Fibroblast of mammary gland (primary cell): ENCODE data around the gene STRADB.
"Not testable (repeated sequence)": the region's sequence is repeated elsewhere in the genome, so short reads cannot be mapped to it uniquely, and the experiment has no call there.

ENCODE experiments used
- DNase-seq: peaks from one replicate; pipeline ENCODE4 v3.0.0-alpha.2; 2010; ENCODE audit warnings: low read depth
- H3K4me3 ChIP-seq: 2 replicates; pipeline ENCODE4 v1.5.1; 2011; ENCODE audit warnings: low read depth, mild to moderate bottlenecking, low read length, moderate library complexity; ENCODE audit not compliant: control insufficient read depth
- CTCF ChIP-seq: conservative IDR thresholded peaks from 2 replicates; pipeline ENCODE4 v1.5.1; 2011; ENCODE audit warnings: low read depth, low read length, inconsistent platforms; ENCODE audit not compliant: control insufficient read depth, insufficient read depth

STRADB gene

DNA sequence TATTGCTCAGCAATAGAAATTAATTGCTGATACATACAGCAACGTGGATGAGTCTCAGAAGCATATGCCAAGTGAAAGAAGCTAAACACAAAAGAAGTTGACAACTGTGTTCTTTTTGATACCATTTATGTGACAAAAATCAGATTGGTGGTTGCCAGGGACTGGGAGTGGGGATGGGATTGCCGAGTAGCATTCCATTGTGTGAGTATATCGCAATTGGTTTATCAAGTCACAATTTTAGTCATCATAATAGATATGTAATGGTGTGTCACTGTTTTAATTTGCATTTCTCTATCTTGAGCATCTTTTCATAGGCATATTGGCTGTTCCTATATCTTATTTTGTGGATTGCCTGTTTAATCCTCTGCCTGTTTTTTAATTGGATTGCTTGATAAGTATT, 20.9 kb downstream of the STRADB start:
- TF ChIP-seq CTCF, result no peak
- DNase-seq, result peak; percentile 52
- H3K4me3 ChIP-seq, result no peak overlapping the region

GRCh38 chr2:201482543-201482942, 31.0 kb downstream of the STRADB start:
- no peak for TF ChIP-seq CTCF
- H3K4me3 ChIP-seq, result no peak overlapping the region
- no peak for DNase-seq

- H3K4me3 ChIP-seq, result no peak overlapping the region
- no peak for TF ChIP-seq CTCF
- peak; percentile 49 for DNase-seq
Observed at GRCh38 chr2:201483342-201483741, 31.8 kb downstream of the STRADB start.

DNA sequence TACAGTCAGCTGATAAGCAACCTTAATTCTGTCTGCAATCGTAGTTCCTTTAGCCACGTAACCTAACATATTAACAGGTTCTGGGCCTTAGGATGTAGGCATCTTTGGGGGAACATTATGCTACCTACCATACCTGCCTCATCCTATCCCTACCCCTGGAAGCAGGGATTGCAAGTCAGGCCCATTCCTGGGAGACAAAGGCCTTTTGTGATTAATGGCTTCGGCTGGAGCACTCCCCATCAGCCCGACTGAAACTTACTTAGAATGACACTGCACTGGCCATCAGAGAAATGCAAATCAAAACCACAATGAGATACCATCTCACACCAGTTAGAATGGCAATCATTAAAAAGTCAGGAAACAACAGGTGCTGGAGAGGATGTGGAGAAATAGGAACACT, 32.2 kb downstream of the STRADB start:
- H3K4me3 ChIP-seq, DNase-seq: not testable (repeated sequence)

DNA sequence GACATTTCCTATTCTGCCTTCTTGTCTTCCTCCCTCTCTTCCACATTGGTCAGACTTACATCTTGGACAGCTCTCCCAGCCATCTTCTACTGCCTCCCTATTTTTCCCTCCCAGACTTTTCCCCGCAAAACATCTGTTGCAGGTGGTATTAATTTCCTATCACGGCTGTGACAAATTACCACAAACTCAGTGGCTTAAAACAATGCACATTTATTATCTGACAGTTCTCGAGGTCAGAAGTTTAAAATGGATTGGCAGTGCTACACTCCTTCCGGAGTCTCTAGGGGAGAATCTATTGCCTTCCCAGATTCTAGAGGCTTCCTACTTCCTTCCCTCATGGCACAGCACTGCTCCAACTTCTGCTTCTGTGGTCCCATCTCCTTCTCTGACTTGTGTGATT, 33.3 kb downstream of the STRADB start:
- H3K4me3 ChIP-seq, result no peak overlapping the region
- TF ChIP-seq CTCF, result no peak
- peak; percentile 69 for DNase-seq

DNA sequence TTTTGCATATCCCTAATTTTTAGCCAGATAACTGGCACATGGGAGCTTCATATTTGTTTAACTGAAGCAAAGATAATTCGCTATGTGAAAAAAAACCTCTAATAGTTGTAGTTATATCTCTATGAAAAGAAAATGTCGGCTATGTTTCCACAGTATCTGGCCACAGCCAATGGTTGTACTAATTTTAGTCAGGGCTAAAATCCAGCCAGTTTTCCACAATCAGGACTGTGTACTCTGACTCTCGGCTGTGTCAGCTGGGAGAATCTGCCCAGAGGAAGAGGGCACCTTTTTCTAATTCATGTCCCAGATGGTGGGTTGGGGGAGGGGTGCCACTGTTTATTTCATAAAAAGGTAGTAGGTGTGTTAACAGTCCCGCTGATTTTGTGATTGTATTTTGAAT, 38.8 kb downstream of the STRADB start:
- DNase-seq, result no peak
- no peak overlapping the region for H3K4me3 ChIP-seq
- TF ChIP-seq CTCF, result no peak

DNA sequence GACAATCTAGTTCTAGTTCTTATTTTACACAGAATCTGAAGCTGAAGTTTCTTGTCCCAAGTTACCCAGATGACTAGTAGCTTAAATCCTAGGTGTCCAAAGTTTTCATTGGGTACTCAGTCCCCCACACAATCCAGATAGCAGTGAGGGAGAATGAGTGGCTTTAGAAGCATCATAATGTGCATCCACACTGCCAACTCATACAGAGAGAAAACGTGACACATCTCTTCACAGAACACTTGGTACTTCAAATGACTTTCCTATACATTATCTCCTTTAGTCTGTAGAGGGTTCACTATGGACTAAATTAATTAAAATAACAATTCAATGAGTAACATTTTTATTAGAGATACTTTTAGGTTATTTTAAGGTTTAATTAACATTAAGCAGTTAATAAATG, 45.2 kb downstream of the STRADB start:
- no peak overlapping the region for H3K4me3 ChIP-seq
- TF ChIP-seq CTCF, result no peak

More for the DNA sequence above, 45.2 kb downstream of the STRADB start:
- DNase-seq, result peak; percentile 5
